ENCODE measurements around the gene CPLX1.

The CPLX1 gene

DNA sequence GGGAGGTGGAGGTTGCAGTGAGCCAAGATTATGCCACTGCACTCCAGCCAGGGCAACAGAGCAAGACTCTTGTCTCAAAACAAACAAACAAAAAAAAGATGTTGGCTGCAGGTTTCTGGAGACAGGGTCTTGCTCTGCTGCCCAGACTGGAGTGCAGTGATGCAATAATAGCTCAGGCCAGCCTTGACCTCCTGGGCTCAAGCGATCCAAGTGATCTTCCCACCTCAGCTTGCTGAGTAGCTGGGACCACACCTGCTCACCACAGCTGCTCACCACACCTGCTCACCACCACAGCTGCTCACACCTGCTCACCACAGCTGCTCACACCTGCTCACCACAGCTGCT is 29.9 kb upstream of the CPLX1 start:
- no peak for DNase-seq (ENCODE audit: low read depth, low spot score)

DNA sequence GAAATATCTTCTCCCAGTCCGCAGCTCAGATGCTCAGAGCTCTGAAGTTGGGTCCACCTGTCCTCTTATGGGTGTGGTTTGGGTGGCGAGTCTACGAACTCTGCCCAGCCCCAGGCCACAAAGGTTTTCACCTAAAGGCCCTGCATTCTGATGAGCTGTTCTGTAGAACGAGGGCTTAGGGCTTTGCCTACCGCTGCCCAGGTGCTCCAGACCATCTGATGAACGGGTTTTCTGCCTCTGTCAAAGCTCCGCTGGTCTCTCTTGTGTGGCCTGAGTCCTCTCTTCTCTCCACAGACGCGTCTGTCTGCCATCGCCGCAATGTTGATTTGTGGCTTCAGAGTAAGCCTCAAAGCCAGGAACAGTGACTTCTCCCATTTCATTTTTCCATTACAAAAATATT is 28.4 kb upstream of the CPLX1 start:
- no peak for DNase-seq (ENCODE audit: low read depth, low spot score)

- DNase-seq (ENCODE audit: low read depth, low spot score): peak; percentile 20
These were observed 27.5 kb upstream of the CPLX1 start for GRCh38 chr4:853416-853781.

DNA sequence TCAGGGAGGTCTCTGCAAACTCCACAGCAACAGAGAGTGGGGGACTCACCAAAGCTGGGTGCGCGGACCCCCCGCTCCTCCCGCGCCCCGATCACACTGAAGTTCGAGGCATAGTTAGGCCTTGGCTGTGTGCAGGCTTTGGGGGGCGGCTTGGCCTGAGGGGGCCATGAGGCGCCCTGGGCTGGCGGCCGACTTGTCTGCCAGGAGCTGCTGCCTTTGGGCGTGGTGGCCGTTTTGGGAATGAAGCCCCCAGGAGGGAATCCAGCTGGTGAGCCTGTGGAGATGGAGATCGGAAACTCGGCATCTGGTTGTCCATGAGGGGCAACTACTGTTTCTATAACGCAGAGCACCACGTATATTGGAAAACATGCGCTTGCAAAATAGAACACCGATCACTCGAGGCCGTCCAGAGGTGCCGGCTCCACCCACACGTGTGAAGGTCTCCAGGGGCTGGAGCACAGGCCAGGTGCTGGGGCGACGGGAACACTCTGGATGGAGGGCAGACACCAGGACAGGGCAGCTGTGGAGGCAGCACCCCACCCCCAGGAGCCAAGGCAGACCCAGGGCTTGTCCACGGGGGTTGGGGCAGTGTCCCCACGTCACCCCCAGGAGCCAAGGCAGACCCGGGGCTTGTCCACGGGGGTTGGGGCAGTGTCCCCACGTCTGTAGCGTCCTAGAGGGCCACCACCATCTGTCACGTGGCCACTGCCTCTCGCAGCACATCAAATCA is 25.9 kb upstream of the CPLX1 start:
- DNase-seq (ENCODE audit: low read depth, low spot score): no peak

- DNase-seq (ENCODE audit: low read depth, low spot score): no peak
These were observed 24.5 kb upstream of the CPLX1 start for GRCh38 chr4:850323-850945.

DNA sequence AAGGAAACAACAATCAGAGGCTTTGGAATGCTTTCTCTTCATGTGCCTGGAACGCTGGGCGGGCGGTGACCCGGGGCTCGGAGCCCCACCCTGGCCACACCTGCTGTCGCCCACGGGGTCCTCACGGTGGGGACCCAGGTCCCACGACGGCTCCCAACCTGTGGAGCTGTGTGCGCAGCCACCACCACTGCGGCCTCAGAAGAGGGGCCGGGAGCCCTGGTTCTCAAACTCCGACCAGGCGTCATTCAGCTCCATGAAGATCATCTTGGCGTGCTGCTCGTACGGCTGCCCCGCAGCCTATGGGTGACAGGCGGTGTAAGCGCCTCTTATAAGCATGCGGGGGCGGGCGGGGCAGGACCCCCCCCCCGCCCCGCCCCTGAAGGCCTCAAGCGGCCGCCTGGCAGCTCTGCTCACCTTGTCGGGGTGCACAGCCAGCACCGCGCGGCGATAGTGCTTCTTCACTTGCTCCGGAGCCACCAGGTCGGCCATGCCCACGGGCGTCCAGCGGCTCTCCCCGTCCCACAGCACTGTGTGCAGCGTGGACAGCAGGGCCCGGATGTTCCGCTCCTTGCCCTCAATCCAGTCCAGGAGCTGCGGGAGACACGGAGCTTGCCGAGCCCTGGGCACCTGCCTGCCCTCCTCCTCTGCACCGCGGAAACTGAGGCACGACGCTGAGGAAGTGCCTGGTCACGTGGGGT is 23.7 kb upstream of the CPLX1 start:
- DNase-seq (ENCODE audit: low read depth, low spot score): no peak

DNA sequence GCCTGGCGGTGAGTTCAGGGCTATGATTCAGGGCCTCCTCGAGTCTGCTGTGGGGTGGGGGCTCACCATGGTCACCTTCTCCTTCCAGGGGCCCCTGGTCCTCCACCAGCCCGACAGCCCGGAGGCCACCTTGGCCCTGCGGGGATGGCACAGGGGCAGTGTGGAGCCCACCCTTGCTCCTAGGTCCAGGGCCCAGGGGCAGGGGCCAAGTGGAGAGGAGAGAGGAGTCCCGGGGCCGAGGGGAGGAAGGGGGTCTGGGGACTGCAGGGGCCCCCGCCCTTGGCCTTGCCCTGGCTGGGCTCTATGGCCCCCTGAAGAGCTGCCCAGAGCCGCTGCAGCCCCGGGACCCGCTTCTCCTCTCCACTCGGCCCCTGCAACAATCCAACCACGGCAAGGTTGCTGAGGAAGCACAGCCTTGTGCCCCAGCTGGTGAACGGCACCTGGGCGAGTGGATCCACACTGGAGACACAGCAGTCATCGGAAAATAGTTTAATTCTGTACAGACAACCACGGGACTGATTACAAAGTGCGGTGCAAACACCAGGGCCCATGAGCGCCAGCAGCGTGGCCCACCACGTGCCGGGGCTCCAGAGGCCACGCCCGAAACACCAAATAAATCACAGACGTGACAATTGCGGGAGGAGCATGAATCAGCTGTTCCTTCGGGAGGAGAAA is 23.0 kb upstream of the CPLX1 start:
- no peak for DNase-seq (ENCODE audit: low read depth, low spot score)

DNA sequence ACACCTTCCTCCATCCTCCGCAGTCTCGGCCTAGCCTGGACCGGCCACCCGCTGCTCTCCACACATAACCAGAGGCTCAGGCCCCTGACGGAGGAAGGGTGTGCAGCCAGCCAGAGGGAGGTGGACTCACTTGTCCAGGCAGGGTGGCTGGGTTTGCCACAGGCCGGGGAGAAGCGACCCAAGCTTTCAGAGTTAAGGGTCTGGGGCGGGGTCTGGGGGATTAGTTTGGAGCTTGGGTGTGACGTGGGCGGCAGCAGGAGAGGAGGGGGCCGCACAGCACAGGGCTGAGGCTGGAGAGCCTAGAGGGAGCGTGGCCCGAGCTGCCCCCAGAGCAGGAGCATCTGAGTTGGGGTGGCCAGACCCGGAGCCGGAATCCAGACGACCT is 22.4 kb upstream of the CPLX1 start:
- no peak for DNase-seq (ENCODE audit: low read depth, low spot score)

- DNase-seq (ENCODE audit: low read depth, low spot score): no peak
These were observed 19.9 kb upstream of the CPLX1 start for GRCh38 chr4:845836-846251.

DNA sequence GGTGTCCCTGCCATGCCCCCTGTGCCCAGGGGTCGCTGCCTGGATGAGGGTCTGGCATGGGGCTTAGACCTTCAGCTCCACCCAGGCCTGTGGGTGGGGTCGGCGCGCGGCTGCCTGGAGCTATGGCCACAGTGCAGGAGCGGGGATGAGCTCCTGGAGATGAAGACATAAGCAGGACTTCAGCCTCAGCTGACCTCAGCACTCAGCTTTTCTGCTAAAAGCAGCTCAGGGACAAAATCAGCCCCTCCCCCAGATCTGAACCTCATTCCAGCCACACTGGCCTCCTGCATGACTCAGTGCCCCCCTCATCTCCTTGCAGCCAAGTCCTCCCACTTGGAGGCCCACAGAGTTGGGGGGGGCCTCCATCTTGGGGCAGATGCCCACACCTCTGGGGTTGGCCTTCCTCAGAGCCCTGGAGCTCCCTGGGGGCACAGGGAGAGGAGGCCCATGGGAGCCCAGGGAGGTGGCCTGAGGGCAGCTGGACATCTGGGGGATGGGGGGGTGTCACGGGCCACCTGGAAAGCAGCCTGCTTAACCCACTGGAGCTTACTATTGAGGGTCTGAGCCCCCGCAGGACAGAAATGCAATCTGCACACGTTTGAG is 19.4 kb upstream of the CPLX1 start:
- DNase-seq (ENCODE audit: low read depth, low spot score): no peak

DNA sequence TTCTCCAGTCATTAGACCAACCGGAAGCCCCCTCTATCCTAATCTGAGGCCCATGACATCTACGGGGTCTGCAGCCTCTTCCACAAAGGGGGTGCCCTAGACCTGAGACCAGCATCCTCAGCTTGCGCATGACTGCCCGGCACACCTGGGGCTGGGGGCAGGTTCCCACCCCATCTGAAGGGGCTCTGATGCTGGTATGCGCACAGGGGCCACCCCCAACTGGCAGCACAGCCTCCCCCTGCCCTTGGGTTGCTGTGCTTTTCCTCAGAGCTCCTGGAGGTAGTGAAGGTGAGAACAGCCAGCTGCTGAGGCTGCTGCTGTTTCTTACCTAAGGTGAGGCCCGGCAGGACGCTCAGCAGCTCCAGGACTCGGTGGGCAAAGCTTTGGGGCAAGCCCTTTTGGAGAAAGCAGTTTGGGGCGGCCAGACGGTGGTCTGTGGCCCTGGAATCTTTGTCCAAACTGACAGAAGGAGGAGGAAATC is 18.9 kb upstream of the CPLX1 start:
- no peak for DNase-seq (ENCODE audit: low read depth, low spot score)

- DNase-seq (ENCODE audit: low read depth, low spot score): no peak
These were observed 13.9 kb upstream of the CPLX1 start for GRCh38 chr4:839675-840443.

- DNase-seq (ENCODE audit: low read depth, low spot score): no peak
These were observed 11.8 kb upstream of the CPLX1 start for GRCh38 chr4:837772-838171.

- no peak for DNase-seq (ENCODE audit: low read depth, low spot score)
These were observed 10.9 kb upstream of the CPLX1 start for GRCh38 chr4:836750-837301.

DNA sequence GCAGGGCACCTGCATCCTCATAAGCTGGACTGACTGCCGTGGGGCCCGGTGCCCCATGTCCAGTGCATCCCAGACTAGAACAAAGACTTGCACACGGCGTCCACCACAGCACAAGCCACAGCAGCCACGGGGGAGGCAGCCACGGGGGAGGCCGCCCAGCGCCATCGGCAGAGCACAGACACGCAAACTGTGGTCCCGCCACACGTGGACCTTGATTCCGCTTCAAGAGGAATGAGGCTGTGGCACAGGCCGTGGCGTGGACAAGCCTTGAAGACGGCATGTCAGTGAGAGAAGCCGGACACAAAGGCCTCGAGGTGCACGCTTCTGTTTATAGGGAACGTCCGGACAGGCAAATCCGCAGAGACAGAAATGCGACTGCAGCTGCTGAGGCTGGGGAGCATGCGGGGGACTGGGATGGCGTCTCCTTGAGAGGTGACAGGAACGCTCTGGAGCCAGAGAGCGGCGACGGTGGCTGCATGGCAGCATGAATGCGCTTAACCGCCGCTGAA is 10.1 kb upstream of the CPLX1 start:
- DNase-seq (ENCODE audit: low read depth, low spot score): no peak

- DNase-seq (ENCODE audit: low read depth, low spot score): no peak
These were observed 9.4 kb upstream of the CPLX1 start for GRCh38 chr4:835148-836002.

GRCh38 chr4:834368-835147 is 8.6 kb upstream of the CPLX1 start:
- DNase-seq (ENCODE audit: low read depth, low spot score): no peak

- no peak for DNase-seq (ENCODE audit: low read depth, low spot score)
These were observed 7.9 kb upstream of the CPLX1 start for GRCh38 chr4:833731-834367.

DNA sequence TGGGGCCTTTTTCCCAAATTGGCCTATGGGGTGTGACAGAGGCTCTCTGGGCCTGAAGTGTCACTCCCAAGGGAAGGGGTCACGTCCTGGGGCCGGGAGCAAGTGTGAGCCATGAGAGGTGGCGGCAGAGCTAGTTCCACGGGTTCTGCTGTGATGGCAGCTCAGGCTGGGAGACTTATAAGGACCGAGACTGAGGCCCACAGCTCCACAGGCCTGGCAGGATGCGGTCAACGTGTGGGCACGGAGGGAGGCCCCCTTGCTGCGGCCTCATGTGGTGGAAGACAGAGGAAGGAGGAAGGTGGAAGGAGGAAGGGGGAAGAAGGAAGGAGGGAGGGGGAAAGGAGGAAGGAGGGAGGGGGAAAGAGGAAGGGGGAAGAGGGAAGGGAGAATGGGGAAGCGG is 7.2 kb upstream of the CPLX1 start:
- no peak for DNase-seq (ENCODE audit: low read depth, low spot score)

All from ELF-1 (cell line).